GM18508 (cell line): ENCODE results near the gene MTHFD2L.

Experiments used
- ATAC-seq: cut with Tn5 transposase; IDR thresholded peaks from one replicate; pipeline ENCODE4 v1.9.1; 2021; ENCODE audit warnings: moderate number of reproducible peaks; ENCODE audit not compliant: insufficient read depth, unreplicated experiment

The MTHFD2L gene

GRCh38 chr4:74235135-74235534, 77.2 kb downstream of the MTHFD2L start:
- ATAC-seq = peak; percentile 85

DNA sequence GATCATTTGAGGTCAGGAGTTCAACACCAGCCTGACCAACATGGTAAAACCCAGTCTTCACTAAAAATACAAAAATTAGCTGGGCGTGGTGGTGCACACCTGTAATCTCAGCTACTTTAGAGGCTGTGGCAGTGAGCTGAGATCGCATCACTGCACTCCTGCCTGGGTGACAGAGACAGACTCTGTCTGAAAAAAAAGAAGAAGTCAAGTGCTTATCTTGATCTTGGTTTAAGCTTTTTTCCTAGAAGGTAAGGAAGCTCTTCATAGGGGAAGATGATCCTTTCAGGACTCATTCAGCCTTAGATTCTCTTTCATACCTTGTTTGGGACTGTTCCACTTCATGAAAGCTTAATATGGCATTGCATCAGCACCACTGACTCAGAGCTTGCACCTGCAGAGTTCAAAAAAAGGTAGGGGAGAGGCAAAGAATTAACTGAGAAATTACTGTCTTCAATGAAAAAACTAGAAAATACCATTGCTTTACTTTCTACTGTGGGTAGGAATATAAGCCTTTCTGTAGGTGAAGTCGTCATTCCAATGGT, 79.6 kb downstream of the MTHFD2L start:
- ATAC-seq = no peak

DNA sequence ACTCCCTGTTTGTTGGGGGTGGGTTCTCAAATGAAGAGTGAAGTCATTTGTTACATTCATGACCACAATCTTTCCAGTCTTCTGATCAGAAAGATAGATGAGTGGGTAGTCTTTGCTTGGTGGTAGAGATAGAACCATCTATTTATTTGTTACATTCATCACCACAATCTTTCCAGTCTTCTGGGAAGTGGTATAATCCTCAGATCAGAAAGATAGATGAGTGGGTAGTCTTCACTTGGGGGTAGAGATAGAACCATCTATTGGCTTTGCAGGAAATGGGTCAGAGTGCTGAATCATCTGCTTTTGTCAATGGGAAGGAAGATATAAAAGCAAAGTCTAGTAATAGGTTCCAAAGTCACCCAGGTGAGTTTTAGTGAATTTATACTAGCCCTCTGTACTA, 86.1 kb downstream of the MTHFD2L start:
- ATAC-seq = no peak

DNA sequence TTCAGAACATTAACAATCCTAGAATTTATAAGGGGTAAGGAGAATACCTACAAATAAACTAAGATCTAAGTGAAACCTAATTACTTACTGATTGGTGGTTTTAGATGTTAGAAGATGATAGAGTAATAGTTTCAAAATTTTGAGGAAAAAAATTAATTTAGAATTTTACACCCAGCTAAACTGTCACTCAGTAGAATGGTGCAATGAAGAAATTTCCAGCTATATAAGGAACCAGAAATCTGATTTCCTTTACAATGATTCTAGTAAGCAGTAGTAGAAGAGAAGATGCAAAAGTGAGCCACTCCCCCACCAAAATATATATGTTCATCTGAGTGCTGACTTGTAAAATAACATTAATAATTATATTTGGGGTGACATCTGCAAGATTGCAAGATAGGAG, 95.0 kb downstream of the MTHFD2L start:
- no peak for ATAC-seq

GRCh38 chr4:74254386-74254785, 96.5 kb downstream of the MTHFD2L start:
- ATAC-seq = no peak

- no peak for ATAC-seq
These were observed 97.2 kb downstream of the MTHFD2L start for GRCh38 chr4:74255096-74255495.

- no peak for ATAC-seq
These were observed 101.0 kb downstream of the MTHFD2L start for GRCh38 chr4:74258963-74259362.

DNA sequence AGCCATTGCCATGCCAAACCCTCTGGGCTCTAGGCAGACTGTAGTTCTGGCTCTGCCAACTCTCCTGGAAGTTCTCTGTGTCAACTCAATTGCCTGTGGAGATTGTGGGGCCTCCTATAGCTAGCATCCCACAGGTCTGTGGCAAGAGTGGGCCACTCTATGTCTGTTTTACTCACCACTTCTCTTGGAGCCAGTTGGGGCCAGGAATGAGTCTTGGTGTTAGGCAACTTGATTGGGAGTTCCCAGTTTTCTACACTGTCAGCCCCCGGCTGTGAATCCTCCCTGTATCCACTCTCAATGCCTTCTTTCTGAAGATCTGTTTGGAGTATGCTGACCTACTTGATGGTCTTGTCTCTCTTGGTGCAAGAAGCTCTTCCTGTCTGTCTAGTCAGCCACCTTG, 102.1 kb downstream of the MTHFD2L start:
- no peak for ATAC-seq

- ATAC-seq = no peak
These were observed 104.6 kb downstream of the MTHFD2L start for GRCh38 chr4:74262522-74262921.

GRCh38 chr4:74263551-74263950, 105.6 kb downstream of the MTHFD2L start:
- no peak for ATAC-seq

DNA sequence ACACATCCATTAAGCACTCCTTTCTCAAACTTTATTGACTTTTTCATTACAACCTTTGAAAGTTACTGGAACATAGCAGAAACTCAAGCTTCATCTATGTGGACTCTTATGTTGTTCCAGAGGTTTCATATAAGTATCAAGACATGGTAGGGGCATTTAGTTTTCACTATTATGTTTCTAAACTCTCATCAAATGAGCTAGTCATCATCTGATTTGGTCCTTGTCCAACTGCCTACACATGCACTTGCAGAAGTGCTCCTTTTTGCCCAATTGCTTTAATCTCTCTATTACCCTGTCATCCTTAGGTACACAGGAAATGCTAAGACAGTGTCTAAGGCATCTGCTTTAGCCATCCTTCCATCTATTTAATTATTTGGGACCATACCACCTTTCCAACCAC, 108.2 kb downstream of the MTHFD2L start:
- no peak for ATAC-seq

DNA sequence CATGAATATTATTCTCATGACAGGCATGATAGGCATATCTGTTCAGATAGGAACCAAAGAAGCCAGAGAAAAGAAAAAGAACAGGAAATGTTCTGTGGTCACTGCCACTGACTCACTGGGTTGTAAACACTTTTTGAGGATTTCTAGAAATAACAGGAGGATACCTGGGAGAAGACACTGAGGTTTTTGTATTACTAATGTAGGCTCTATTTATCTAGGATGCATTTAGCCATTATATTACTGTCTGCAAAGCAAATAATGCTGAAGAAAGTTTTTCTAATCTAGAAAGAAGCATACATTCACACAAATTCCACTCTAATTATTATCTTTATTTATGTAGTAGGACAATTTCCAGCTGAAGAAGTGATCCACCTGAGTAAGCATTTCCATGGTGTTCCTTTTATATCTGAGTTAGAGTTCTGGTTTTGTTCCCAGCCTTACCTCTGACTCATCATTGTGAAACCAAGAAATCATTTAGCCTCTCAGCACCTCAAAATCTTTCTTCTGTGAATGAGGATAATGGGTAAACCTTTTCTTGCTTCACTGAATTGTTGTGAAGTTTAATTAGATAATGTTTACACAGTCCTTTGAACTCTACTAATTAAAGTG, 110.2 kb downstream of the MTHFD2L start:
- no peak for ATAC-seq

GRCh38 chr4:74268643-74269042, 110.7 kb downstream of the MTHFD2L start:
- ATAC-seq = no peak

GRCh38 chr4:74278490-74278889, 120.6 kb downstream of the MTHFD2L start:
- no peak for ATAC-seq

DNA sequence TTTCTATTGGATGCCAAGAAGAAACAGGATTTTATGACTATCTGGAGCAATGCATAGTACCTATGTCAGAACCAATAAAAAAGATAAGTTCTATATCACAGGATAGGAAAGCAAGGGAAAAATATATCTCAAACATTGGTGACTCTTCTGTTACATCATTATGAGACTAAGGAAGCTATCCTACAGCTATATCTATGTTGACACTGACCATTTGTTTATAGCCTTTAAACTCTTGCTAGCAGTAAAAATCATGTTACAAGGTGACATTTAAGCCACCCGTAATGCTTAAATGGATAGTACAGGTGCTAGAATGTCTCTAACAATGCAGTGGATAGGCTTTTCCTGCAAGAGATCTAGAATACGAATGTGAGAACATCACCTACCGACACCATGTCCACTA, 121.8 kb downstream of the MTHFD2L start:
- no peak for ATAC-seq

DNA sequence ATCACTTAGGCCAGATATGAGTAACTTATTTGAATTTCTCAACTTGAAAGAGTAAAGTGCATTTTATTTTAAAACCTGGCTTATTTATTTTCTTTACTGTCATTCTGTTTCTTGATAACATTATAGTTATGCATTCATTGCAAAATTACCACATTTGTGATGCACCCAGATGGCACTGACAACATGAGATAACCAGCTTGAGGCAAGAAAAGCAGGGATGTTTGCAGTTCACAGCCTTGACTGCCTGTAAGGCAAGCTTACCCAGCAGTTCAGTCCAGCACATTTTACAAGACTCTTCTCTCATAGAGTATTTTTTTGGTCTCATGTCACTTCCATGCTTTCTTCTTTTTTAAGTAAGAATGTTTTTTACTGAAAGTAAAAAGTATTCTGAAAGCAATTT, 125.0 kb downstream of the MTHFD2L start:
- no peak for ATAC-seq

GRCh38 chr4:74283614-74284013, 125.7 kb downstream of the MTHFD2L start:
- no peak for ATAC-seq

GRCh38 chr4:74284053-74284452, 126.1 kb downstream of the MTHFD2L start:
- ATAC-seq = no peak

DNA sequence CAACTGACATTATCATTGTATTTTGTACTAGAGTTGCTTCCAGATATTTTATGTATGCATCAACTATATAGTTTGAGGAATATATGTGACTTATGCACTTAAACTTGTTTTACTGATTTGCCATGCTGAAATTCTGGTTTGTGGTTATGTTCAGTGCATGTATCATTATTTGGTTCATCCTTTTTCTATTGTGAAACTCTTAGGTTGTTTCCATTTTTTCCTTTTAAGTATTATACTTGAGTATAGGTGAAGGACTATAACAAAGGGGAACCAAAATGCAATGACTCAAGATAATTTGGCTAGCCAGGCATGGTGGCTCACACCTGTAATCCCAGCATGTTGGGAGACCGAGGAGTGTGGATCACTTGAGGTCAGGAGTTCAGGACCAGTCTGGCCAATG, 129.2 kb downstream of the MTHFD2L start:
- ATAC-seq = no peak

GRCh38 chr4:74287791-74288190, 129.9 kb downstream of the MTHFD2L start:
- ATAC-seq = no peak

- no peak for ATAC-seq
These were observed 133.6 kb downstream of the MTHFD2L start for GRCh38 chr4:74291471-74291870.

DNA sequence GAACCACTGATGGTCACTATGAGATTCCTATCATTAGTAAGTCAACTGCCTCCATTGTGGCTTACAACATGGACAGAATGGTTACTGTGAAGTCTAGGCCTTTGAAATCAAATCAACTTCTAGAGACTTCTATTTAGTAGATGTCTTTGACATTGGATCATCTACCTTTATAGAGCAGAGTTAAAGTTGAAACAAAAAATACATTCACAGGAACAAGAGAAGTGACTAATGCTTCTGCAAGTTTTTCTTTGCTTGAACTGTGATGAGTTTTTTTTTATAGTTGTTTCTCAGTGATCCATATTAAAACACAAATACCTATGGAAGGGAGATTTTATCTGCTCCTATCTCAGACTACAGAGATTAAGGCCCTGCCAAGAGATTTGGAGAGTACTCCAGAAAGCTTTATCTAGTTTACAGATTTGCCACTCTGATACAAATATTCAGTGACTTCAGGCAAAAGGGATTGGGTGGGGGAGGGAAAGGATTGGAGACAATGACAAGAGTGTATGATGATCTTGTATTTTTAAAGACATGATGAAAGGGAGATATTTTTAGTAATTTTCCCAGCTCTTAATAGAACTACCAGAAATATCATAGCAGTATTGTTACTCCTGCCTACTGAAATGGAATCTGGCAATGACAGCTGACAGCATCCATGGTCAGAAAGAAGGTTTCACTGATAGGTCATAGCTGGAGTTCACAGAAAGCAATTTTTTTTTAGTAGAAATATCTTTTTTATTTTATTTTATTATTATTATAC, 134.4 kb downstream of the MTHFD2L start:
- no peak for ATAC-seq
